Measurements from ENCODE around the gene CNTNAP5.

Gene CNTNAP5

DNA sequence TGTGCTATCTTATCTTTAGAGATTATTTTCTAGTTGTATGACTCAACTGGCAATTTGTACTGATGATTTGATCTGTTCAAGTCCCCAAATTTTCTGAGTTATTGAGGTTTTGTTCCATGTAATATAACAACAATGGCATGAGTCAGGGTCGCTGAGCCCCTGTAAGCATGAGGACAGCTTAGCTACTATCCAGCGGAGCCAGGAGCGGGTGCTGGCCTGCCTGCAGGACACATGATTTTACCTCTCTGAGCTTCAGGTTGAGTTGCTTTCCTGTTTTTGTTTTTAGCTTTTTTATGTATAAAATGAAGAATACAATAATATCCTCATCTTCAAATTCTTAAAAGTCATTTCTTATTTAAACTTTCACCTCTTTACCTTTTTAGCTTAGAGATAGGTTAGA lies 561.1 kb downstream of the CNTNAP5 start:
- no peak for DNase-seq (ENCODE audit: extremely low spot score)
- POLR2A ChIA-PET: no interaction called here
- CTCF ChIA-PET: interaction anchor here (0.9 to 3.2 kb wide), 2 partner anchors 10 to 15 kb away, joined by 3 to 9 read pairs; no protein-coding TSS in a partner anchor

DNA sequence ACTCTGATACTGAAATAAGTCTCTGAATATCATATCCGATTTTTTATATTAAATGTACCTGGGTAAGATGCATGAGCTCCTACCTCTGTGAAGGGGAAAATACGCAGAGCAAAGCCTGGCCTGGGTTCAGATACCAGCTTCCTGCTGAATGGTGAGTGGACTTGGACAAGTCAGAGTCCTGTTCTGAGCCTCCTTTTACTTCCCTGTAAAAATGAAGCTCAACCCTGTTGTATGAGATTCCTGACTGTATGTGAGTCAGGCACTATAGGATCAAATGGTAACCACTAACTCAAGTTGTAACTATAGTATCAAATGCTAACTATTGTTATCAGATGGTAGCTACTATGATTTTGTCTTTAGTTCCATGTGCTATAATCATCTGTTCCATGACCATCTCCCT lies 561.7 kb downstream of the CNTNAP5 start:
- no peak for DNase-seq (ENCODE audit: extremely low spot score)
- ChIA-PET POLR2A (no interaction called here), CTCF (interaction anchor here (0.9 to 3.2 kb wide), 2 partner anchors 11 to 15 kb away, joined by 3 to 9 read pairs; no protein-coding TSS in a partner anchor)
- TF ChIP-seq, protein P1, sequence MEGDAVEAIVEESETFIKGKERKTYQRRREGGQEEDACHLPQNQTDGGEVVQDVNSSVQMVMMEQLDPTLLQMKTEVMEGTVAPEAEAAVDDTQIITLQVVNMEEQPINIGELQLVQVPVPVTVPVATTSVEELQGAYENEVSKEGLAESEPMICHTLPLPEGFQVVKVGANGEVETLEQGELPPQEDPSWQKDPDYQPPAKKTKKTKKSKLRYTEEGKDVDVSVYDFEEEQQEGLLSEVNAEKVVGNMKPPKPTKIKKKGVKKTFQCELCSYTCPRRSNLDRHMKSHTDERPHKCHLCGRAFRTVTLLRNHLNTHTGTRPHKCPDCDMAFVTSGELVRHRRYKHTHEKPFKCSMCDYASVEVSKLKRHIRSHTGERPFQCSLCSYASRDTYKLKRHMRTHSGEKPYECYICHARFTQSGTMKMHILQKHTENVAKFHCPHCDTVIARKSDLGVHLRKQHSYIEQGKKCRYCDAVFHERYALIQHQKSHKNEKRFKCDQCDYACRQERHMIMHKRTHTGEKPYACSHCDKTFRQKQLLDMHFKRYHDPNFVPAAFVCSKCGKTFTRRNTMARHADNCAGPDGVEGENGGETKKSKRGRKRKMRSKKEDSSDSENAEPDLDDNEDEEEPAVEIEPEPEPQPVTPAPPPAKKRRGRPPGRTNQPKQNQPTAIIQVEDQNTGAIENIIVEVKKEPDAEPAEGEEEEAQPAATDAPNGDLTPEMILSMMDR (IDR thresholded peaks at IDR 0.05; ENCODE audit: control extremely low read depth, extremely low read depth, low read depth, missing control alignments): no peak

More for the DNA sequence above, 561.1 kb downstream of the CNTNAP5 start:
- TF ChIP-seq, protein P1 (IDR thresholded peaks at IDR 0.05; ENCODE audit: control extremely low read depth, extremely low read depth, low read depth, missing control alignments): no peak

DNA sequence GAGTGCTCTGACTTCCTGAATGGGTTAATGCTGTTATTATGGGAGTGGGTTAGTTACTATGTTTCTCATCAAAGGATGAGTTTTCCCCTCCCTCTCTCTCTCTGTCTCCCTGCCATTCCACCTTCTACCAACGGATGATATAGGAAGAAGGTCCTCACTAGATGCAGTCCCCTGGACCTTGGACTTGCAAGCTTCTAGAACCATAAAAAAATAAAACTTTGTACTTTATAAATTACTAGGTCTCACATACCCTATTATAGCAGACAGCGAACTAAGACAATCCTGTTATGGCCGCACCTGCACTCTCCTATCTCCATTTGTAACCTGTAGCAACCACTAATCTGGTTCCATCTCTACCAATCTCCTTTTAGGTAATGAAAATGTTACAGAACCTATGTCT lies 564.9 kb downstream of the CNTNAP5 start:
- TF ChIP-seq, protein P1 (IDR thresholded peaks at IDR 0.05; ENCODE audit: control extremely low read depth, extremely low read depth, low read depth, missing control alignments): no peak
- no peak for DNase-seq (ENCODE audit: extremely low spot score)
- POLR2A ChIA-PET: no interaction called here
- CTCF ChIA-PET: no interaction called here

DNA sequence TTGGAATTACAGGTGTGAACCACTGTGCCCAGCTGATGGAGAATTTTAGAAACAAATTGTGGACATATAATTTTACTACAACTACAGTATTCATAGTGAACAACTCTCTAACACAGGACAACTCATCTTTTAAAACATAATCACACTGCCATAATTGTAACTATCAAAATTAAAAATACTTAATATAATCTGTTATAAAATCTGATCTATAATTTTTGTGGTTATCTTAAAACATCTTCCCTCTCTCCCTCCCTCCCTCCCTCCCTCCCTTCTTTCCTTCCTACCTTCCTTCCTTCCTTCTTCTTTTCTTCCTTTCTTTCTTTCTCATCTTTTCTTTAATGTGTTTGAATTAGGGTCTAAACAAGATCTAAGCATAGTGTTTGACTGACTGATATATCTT lies 577.7 kb downstream of the CNTNAP5 start:
- ChIA-PET CTCF (no interaction called here), POLR2A (no interaction called here)
- no peak for DNase-seq (ENCODE audit: extremely low spot score)
- TF ChIP-seq, protein P1 (IDR thresholded peaks at IDR 0.05; ENCODE audit: control extremely low read depth, extremely low read depth, low read depth, missing control alignments): no peak

DNA sequence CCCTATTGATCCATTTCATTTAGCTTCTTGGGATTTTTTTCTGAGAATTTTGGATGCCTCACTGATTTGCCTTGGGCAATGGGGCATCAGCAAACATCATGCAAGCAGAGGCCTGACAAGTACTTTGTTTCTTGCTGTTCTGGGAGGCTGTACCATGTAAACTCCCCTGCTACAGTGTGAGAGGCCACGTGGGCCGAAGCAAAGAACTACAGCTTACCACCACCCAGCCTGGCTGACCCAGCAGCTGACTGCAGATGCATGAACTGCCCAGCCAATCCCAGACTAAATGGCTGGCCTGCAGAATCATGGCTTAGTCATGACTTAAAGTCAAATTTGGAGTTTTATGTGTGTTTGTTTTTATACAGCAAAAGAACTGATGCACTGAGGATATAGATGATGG lies 579.9 kb downstream of the CNTNAP5 start:
- TF ChIP-seq, protein P1 (IDR thresholded peaks at IDR 0.05; ENCODE audit: control extremely low read depth, extremely low read depth, low read depth, missing control alignments): no peak
- CTCF ChIA-PET: no interaction called here

DNA sequence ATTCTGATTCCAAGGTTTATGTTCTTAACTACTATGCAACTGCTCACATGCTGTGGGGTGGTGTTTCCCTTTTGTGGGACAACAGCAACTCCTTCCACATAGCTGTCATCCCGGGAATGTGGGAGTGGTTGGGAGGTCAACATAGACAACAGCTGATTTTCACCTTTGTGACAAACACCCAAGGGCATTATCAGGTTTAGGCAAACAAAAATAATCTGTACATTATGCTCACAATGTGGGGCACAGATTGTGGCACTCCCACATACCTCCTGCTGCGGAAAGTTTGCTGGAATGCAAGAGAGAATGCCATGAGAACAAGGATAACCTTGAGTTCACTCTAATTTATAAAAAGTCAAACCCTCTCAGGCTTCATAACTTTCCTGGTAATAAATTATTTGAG lies 582.6 kb downstream of the CNTNAP5 start:
- ChIA-PET POLR2A (no interaction called here), CTCF (interaction anchor here (2.6 kb wide), 1 partner anchor 11 kb away, joined by 7 read pairs; no protein-coding TSS in a partner anchor)
- TF ChIP-seq, protein P1 (IDR thresholded peaks at IDR 0.05; ENCODE audit: control extremely low read depth, extremely low read depth, low read depth, missing control alignments): no peak
- DNase-seq (ENCODE audit: extremely low spot score): no peak

More for the DNA sequence above, 579.9 kb downstream of the CNTNAP5 start:
- POLR2A ChIA-PET: no interaction called here
- DNase-seq (ENCODE audit: extremely low spot score): no peak

Data from GM10248 (cell line).